ENCODE measurements around the gene ATP8A2. TPM values are rescaled to one million over a fixed set of nuclear protein-coding genes. Genes with fewer than 3 reads are reported as not detected.

The ATP8A2 gene
- total and polyA plus RNA-seq, 2 of the 8 experiments (the other 6 are each of a cell fraction or from before 2014, with no cell fraction given), result 2.4 to 8.3 TPM

GRCh38 chr13:25397763-25398162 is 26.0 kb downstream of the ATP8A2 start (continued):
- TF ChIP-seq BCL11A (IDR thresholded peaks at IDR 0.05; ENCODE audit: low read depth in 2 of 2, low read length in 2 of 2), result no peak
- TF ChIP-seq SIN3A (conservative IDR thresholded peaks at IDR 0.05 in 1 of 2, IDR thresholded peaks at IDR 0.05 in 1 of 2; ENCODE audit: low read depth in 1 of 2, low read length in 2 of 2), result no peak

All from H1 (cell line).